ENCODE results near the gene UPK3BL1. TPM values are rescaled to one million over a fixed set of nuclear protein-coding genes. Genes with fewer than 3 reads are reported as not detected.
A peak's percentile ranks its signal among the peaks of the same experiment; 100 is the strongest.
"Not testable (repeated sequence)": the region's sequence is repeated elsewhere in the genome, so short reads cannot be mapped to it uniquely, and the experiment has no call there.

UPK3BL1 gene
- 10 to 100 TPM; 11.7 to 36.6 TPM for total RNA-seq

- H3K27me3 ChIP-seq; H3K4me1 ChIP-seq; ATAC-seq; H3K36me3 ChIP-seq (replicated peaks in 1 of 2; ENCODE audit: insufficient read depth in 1 of 2, low read depth in 2 of 2); DNase-seq; H3K27ac ChIP-seq; H3K9me3 ChIP-seq; H3K4me3 ChIP-seq; intact Hi-C loops (cut with DNase I): not testable (repeated sequence)
- no CpG with 5 or more reads among the region's 9 CpGs for WGBS, 2 donors
These were observed at the start of gene UPK3BL1 for GRCh38 chr7:102642691-102643090. UPK3BL1 (minus strand) TSS chr7:102642791; CDS start chr7:102642741, 50 bp downstream.

- H3K27me3 ChIP-seq, H3K4me1 ChIP-seq, DNase-seq: not testable (repeated sequence)
These were observed 48.0 kb upstream of the UPK3BL1 start for GRCh38 chr7:102690602-102691001.

GRCh38 chr7:102689436-102690282 is 47.1 kb upstream of the UPK3BL1 start:
- H3K36me3 ChIP-seq (replicated peaks in 1 of 2; ENCODE audit: insufficient read depth in 1 of 2, low read depth in 2 of 2); H3K27ac ChIP-seq; H3K9me3 ChIP-seq; H3K4me3 ChIP-seq; ATAC-seq; intact Hi-C loops (cut with DNase I); H3K4me1 ChIP-seq; H3K27me3 ChIP-seq: not testable (repeated sequence)
- DNase-seq: peak in 1 of 4 donors; percentile 5
- WGBS, 2 donors: 3% methylated on average over 9 of the region's 74 CpGs; no CpG with 5 or more reads in 1 of the 2 donors

More at GRCh38 chr7:102690602-102691001, 48.0 kb upstream of the UPK3BL1 start:
- H3K9me3 ChIP-seq; ATAC-seq; intact Hi-C loops (cut with DNase I); H3K27ac ChIP-seq; H3K36me3 ChIP-seq (replicated peaks in 1 of 2; ENCODE audit: insufficient read depth in 1 of 2, low read depth in 2 of 2); H3K4me3 ChIP-seq: not testable (repeated sequence)
- WGBS, 2 donors: 60 to 94% methylated on average over 2 to 3 of the region's 6 CpGs

GRCh38 chr7:102688299-102689036 is 45.9 kb upstream of the UPK3BL1 start:
- intact Hi-C loops (cut with DNase I); H3K9me3 ChIP-seq; H3K4me1 ChIP-seq; H3K27ac ChIP-seq; H3K4me3 ChIP-seq; H3K27me3 ChIP-seq; H3K36me3 ChIP-seq (replicated peaks in 1 of 2; ENCODE audit: insufficient read depth in 1 of 2, low read depth in 2 of 2); DNase-seq: not testable (repeated sequence)
- no CpG with 5 or more reads among the region's 37 CpGs for WGBS, 2 donors
- ATAC-seq: peak; percentile 96

GRCh38 chr7:102682560-102682959 is 40.0 kb upstream of the UPK3BL1 start:
- H3K36me3 ChIP-seq (replicated peaks in 1 of 2; ENCODE audit: insufficient read depth in 1 of 2, low read depth in 2 of 2); intact Hi-C loops (cut with DNase I); ATAC-seq; H3K27ac ChIP-seq; DNase-seq; H3K9me3 ChIP-seq; H3K4me1 ChIP-seq; H3K27me3 ChIP-seq; H3K4me3 ChIP-seq: not testable (repeated sequence)
- WGBS, 2 donors: no CpG with 5 or more reads among the region's 5 CpGs

GRCh38 chr7:102680780-102681179 is 38.2 kb upstream of the UPK3BL1 start:
- DNase-seq; ATAC-seq; intact Hi-C loops (cut with DNase I); H3K27ac ChIP-seq; H3K27me3 ChIP-seq; H3K36me3 ChIP-seq (replicated peaks in 1 of 2; ENCODE audit: insufficient read depth in 1 of 2, low read depth in 2 of 2); H3K9me3 ChIP-seq; H3K4me1 ChIP-seq; H3K4me3 ChIP-seq: not testable (repeated sequence)
- WGBS, 2 donors: no CpG with 5 or more reads among the region's 5 CpGs

GRCh38 chr7:102675545-102675944 is 33.0 kb upstream of the UPK3BL1 start:
- H3K36me3 ChIP-seq (replicated peaks in 1 of 2; ENCODE audit: insufficient read depth in 1 of 2, low read depth in 2 of 2); H3K27ac ChIP-seq; H3K4me3 ChIP-seq; H3K9me3 ChIP-seq; intact Hi-C loops (cut with DNase I); ATAC-seq; H3K4me1 ChIP-seq; H3K27me3 ChIP-seq: not testable (repeated sequence)
- peak in 2 of 4 donors; percentile 1 to 3 for DNase-seq
- WGBS, 2 donors: 56 to 100% methylated on average over 1 of the region's 2 CpGs

GRCh38 chr7:102673447-102674067 is 31.0 kb upstream of the UPK3BL1 start:
- DNase-seq; intact Hi-C loops (cut with DNase I); H3K27me3 ChIP-seq; H3K27ac ChIP-seq; ATAC-seq; H3K4me1 ChIP-seq; H3K36me3 ChIP-seq (replicated peaks in 1 of 2; ENCODE audit: insufficient read depth in 1 of 2, low read depth in 2 of 2); H3K4me3 ChIP-seq; H3K9me3 ChIP-seq: not testable (repeated sequence)
- no CpG with 5 or more reads among the region's 9 CpGs for WGBS, 2 donors

GRCh38 chr7:102671956-102672307 is 29.3 kb upstream of the UPK3BL1 start:
- no CpG with 5 or more reads among the region's 9 CpGs for WGBS, 2 donors
- H3K4me3 ChIP-seq; H3K9me3 ChIP-seq; H3K27me3 ChIP-seq; intact Hi-C loops (cut with DNase I); DNase-seq; H3K4me1 ChIP-seq; ATAC-seq; H3K36me3 ChIP-seq (replicated peaks in 1 of 2; ENCODE audit: insufficient read depth in 1 of 2, low read depth in 2 of 2); H3K27ac ChIP-seq: not testable (repeated sequence)

All from body of pancreas (tissue), 4 donors.